ENCODE measurements around the gene PLIN1.

Gene PLIN1

GRCh38 chr15:89672221-89673164 lies 6.7 kb downstream of the PLIN1 start:
- no peak for DNase-seq (ENCODE audit: low read depth in 2 of 2)

GRCh38 chr15:89671687-89672086 lies 7.5 kb downstream of the PLIN1 start:
- no peak for DNase-seq (ENCODE audit: low read depth in 2 of 2)

GRCh38 chr15:89670971-89671560 lies 8.1 kb downstream of the PLIN1 start:
- no peak for DNase-seq (ENCODE audit: low read depth in 2 of 2)

DNA sequence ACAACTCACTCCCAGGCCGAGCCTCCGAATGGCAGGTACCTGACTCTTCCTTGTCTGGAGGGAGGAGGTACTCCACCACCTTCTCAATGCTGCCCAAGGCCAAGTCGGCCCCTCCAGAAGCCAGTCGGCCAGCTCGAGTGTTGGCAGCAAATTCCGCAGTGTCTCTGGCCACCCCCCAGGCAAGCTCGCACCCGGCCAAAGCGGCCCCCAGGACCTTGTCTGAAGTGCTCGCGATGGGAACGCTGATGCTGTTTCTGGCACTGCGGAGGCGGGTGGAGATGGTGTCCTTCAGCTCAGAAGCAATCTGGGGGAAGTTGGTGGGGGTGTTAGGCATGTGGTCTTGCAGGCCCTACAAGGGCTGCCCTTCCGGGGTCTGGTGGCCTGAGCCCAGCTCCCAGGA lies 9.2 kb downstream of the PLIN1 start:
- no peak for DNase-seq (ENCODE audit: low read depth in 2 of 2)

DNA sequence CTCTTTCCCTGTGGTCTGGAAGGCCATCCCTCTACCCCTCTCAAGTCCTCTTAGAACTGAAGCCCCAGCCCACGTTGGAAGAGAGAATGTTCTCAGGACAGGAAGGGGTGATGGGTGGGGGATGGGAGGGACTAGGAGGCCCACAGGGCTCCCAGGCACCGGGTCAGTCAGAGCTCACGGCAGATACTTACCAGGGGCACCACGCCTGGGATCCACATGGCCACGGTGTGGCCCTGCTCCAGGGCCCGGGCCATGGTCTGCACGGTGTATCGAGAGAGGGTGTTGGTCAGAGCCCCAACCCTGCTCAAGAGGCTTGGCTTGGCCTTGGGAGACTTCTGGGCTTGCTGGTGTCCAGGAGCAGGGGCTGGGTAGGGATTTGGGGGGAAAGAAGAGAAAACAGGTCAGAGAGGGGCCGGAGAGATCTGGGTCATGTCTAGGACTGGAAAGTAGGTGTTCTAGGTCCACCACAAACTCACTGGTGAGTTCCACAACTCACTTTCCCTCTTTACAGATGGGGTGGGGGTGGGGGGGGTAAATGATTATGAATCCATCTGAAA lies 9.8 kb downstream of the PLIN1 start:
- no peak for DNase-seq (ENCODE audit: low read depth in 2 of 2)

DNA sequence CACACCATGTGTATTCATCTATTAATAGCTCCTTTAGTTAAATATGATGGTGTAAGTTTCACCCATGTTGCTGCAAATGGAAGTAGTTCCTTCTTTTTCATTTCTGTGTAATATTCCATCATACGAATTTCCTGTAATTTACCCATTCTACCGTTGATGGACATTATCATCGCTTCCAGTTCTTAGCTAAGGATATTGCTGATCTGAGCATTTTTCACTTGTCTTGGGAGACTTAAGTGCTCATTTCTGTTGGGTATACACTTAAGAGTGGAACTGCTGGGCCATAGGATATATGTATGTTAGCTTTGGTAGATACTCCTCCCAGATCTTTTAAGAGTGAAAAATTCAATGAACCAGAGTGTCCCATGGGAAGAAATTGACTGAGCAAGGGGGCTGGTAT lies 11.0 kb downstream of the PLIN1 start:
- DNase-seq (ENCODE audit: low read depth in 2 of 2): no peak

DNA sequence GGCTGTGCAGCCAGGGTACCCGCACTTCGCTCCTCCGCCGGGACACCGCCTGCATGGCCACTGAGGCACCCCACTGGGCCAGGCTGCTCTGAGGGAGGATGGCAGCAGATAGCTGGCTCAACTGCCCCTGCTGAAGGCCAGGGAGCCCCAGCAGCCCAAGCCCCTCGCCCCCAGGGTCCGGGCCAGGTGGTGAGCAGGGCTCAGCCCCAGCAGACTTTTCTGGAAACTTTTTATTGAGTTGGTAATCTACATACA lies 11.5 kb downstream of the PLIN1 start:
- DNase-seq (ENCODE audit: low read depth in 2 of 2): no peak

DNA sequence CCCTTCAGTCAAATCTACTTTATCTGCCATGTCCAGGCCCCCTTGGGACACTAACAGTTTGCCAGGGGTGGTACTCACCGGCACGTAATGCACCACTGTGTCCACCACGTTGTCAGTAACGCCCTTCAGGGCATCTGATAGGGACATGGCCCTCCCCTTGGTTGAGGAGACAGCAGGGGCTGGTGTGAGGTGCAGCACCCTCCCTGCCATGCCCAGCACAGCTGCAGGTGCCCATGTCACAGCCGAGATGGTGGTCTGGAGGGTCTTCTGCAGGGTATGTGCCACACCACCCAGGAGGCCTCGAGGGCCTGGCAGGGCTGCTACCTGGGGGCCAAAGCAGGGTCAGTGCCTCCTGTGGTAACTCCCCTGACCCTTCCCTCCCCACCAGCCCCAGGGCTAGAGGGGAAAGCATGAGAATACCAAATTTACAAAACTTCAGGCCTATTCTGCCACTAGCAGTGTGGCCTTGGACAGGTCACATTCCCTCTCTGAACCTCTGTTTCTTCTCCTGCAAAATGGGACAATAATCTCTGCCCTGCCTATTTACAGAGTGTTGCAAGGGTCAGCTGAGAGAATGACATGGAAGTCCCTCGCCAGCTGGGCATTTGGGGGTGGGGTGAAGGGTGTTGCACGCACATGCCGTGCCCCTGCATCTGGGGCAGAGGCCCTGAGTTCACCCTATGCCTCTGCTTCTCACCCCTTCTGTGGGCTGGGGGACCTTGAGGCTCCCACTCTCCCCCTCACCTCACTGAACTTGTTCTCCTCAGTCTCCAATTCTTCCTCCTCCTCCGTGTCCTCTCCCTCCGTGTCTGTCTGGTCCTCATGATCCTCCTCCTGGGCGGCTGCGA lies 12.1 kb downstream of the PLIN1 start:
- no peak for DNase-seq (ENCODE audit: low read depth in 2 of 2)

DNA sequence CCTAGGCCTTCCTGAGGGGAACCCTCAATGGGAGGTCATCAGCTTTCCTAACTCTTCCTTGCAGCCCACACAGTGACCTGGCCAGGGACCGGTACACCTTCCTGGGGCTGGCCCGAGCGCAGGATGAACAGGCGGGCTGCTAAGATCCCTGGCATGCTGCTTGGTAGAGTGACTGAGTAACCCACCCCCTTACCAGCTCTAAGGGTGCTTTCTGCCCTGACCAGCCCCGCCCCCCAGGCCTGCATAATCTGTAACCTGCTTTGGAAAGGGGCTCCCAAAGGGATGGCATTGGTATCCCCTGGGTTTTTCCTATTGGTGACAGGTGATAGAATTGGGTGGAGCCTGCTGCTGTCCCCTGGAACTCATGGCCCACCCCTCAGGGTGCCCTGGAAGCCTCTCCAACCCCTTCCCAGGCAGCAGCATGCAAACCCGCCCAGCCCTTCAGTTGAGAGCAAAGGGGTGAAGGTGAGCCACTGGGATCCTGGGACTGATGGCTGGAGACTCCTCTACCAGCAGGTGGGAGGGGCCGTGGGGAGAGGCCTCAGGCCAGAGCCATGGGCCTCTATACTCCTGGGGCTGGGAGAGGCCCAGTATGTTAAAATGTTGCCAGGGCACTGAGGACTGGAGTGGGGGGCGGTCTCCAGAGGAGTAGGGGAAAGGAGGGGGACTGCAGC lies 12.8 kb downstream of the PLIN1 start:
- DNase-seq (ENCODE audit: low read depth in 2 of 2): no peak

- DNase-seq (ENCODE audit: low read depth in 2 of 2): no peak
Measured at GRCh38 chr15:89665449-89666181, 13.6 kb downstream of the PLIN1 start.

- no peak for DNase-seq (ENCODE audit: low read depth in 2 of 2)
Measured at GRCh38 chr15:89664441-89665350, 14.5 kb downstream of the PLIN1 start.

- no peak for DNase-seq (ENCODE audit: low read depth in 2 of 2)
Measured at GRCh38 chr15:89662893-89663626, 16.1 kb downstream of the PLIN1 start.

DNA sequence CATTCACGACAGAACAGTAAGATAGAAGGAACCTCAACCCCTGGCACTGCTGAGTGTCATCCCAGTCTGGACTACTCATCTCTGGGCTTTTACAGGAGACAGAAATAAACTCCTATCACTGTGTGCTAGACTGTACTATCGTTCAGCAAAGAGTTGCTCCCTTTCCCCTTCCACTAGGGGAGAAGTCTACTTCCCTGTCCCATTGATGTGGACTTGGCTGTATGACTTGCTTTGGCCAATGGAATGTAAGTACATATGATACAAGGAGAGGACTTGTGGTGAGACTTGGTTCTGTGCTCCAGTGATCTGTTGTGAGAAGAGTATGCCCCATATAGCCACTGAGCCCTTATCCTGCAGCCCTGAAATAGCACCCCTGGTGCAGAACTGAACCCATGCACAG lies 18.6 kb downstream of the PLIN1 start:
- DNase-seq (ENCODE audit: low read depth in 2 of 2): no peak

- no peak for DNase-seq (ENCODE audit: low read depth in 2 of 2)
Measured at GRCh38 chr15:89659295-89659694, 19.9 kb downstream of the PLIN1 start.

DNA sequence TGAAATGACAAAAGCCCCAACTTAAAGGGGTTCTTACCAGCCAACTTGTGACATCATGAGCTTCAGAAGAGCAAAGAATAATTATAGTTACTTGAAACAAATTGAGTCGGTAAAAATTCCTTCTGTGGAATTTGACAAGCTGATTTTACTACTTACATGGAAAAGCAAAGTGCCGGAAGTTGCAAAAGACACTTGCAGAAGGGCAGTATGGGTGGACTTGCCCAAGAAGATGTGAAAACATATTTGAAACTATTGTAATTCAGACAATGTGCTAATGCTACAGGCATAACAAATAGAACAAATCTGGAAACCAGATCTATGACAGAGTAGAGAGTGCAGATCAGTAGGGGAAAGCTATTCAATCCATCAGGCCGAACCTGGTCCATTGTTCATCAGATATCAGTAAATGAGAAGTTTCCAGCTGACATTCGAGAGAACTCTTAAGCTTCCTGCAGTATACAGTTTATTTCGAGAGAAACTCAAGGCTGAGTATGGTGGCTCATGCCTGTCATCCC lies 21.4 kb downstream of the PLIN1 start:
- DNase-seq (ENCODE audit: low read depth in 2 of 2): no peak

- DNase-seq (ENCODE audit: low read depth in 2 of 2): no peak
Measured at GRCh38 chr15:89656116-89656815, 22.9 kb downstream of the PLIN1 start.

DNA sequence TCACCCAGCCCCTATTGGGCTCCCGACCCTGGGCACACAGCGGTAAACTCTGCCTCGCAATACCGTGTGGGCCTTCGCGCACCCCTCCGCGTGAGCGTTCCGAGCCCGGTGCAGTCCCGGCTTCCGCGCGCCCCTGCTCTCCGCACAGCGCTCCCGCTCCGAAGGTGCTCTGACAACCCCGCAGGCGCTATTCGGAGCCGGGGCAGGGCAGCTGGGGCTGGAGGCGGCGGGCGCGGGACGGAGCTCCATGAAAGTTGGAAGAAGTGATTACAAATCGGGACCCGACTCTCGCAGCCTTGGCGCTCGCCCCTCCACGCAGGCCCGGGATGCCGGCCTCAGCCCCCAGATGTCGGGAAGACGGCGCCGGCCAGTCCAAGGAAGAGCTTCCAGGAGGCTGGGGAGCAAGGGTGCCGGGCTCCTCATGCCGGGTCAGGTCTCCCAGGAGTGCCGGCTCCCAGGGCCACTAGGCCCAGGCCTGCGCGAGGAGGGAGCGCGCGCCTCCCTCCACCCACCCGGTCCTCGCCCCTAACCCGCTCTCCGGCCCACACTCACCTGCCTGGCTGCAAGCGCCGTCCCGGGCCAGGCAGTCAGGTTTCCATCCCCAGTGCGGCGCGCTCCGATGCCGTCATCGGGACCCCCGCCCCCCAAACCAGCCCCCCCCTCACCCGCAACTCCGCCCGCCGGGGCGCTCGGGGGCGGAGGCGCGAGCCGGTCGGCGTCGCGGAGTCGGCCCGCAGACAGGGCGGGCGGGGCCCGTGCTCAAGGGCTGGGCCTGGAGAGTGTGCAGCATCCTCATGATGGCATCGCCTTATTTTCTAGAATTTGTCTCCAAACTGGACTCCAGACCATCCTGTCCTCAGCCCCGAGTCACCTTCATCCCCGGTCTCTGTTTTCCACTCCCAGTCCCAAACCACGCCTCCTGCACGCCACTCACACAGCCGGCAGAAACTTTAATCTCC lies 24.0 kb downstream of the PLIN1 start, which contains the start of gene KIF7:
Gene KIF7 (minus strand): TSS at position 621 of the 959 bp plus-strand sequence. CDS start 2,537 bp downstream, outside the sequence.
- no peak for DNase-seq (ENCODE audit: low read depth in 2 of 2)

Data from stimulated activated CD8-positive, alpha-beta memory T cell treated with anti-CD3 and anti-CD28 coated beads, Interleukin-2, amount 100 ng/mL, for 1 hour (primary cell).